NOMO-1 (cell line): ENCODE data around the gene MLLT10.

Source experiments
- DNase-seq, 2 experiments: peaks; one replicate each; lab custom pipeline; 2025; ENCODE audit not compliant: unreplicated experiment in 2 of 2; lab: John Stamatoyannopoulos, UW

The MLLT10 gene

DNA sequence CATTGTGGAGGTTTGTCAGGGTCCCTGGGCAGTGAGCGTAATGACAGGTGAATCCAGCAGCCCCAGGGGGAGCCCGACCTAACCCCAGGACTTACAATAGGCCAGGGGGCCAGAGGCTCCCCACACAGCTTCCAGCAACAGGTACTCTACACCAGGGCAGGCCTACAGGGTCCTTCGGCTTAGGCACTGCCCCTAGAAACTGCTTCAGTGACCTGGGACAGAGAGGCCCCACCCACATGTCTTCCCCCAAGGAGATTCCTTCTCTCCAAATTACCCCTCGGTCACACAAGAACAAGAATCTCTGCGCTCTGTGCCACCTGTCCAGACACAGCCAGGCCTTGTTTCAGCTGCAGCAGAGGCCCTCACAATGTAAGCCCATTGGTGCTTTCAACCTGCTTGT lies 32.9 kb upstream of the MLLT10 start:
- DNase-seq: no peak

- peak in 1 of 2 experiments; percentile 51 for DNase-seq
These were observed 32.2 kb upstream of the MLLT10 start for GRCh38 chr10:21501731-21502347.

DNA sequence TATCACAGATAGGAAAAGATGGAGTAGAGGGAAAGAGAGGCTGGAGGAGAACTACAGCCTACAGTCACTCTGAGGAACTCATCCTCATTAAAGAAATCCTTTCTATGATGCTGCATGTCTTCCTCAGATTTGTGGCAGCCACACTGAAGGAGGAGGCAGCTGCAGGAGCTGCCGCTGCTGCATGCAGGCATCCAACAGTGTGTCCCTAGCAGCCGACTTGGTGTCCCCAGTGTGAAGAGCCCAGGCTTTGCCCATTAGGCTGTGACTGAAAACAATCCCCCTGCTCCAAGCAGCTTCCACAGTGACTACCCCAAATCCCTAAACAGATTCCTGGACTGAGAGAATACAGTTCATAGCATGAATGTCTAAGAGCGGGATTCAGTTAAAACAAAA lies 31.7 kb upstream of the MLLT10 start:
- no peak for DNase-seq

GRCh38 chr10:21503542-21503941 lies 30.5 kb upstream of the MLLT10 start:
- DNase-seq: no peak

DNA sequence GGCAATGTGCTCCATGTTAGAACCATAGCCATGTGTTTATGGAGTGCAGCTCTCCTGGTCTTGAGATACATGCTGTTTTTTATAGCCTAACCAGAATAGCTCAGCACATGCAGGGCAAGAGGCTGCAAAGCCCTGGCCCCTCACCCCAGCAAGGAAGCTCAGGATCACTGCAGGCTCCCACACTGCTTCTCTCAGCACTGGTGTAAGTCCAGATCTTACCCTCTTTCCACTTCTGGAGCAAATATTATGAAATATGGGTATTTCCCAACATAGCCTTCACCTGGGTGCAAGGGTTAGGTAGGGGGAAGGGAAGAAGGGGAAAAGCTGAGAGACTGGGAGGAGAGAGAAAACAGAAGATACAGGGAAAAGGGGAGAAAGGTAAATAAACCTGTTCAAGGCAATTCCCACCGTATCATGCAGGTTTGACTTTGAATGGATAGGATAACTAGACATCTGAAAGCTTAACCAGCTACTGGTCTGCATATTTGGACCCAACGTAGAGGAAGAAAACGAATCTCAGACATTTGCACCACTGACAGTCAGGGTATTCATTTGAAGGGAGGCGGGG lies 28.2 kb upstream of the MLLT10 start:
- DNase-seq: no peak

DNA sequence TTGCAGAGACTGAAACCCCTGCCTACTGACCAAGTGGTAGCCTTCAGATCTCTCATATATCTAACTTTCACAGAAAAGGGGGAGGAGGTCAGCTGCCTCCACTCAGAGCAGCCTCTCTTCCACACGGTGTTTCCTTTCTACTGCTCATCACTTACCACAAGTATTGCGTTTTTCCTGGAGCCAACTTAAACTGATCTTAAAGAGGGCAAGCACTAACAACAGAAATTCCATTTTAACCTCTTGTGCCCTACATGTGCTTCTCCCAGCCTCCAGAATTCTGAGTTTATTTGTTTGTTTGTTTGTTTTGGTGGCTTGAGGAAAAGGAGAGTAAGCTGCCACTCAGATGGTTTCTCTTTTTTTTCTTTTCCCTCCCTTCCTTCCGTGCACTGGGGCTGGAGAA lies 27.7 kb upstream of the MLLT10 start:
- DNase-seq: peak in 1 of 2 experiments; percentile 83

DNA sequence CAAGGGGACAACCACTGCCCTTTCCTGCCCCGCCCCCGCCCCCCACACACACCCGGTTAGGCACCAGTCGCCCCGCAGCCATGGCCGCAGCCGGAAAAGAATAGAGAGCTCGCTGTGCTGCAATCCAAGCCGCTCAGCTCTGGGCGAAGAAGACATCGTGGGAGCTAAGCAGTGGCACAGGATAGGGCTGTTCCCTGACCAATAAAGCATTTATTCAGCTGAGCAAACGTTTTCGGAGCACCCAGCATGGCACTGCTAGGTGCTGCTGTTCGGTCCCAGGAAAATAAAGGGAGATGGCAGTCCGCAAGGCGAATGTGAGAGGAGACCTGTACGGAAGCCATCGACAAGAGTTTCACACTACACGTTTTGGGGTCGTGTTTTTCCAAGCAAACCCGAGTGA lies 26.9 kb upstream of the MLLT10 start:
- DNase-seq: peak in 1 of 2 experiments; percentile 69

DNA sequence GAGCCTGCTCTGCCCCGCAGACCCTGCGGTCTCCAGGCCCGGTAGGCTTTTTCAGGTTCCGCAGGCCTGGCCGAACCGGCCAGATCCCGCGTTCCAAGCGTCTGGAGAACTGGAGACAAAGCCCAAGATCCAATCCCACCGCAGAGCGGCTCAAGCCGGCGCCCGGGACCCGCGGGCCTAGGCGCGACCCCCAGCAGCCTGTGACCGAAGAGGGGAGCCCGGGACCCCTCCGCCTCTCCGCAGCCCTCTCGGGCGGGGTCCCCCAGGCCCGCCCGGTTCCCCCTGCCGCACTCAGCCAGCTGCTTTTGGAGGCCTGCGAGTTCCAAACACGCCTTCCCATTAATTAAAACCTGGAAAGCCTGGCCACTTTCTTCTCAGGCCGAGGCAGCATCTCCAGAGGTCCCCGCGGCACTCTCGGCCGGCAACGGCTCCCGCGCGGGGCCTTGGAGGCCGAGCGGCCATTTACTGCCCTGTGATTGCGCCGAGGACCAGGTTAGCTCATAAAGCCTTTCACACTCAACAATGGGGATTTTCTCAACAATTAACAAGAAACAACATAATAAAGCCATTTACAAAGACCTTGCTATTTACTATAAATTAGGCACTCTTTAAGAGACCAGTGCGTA lies 25.2 kb upstream of the MLLT10 start:
- no peak for DNase-seq

DNA sequence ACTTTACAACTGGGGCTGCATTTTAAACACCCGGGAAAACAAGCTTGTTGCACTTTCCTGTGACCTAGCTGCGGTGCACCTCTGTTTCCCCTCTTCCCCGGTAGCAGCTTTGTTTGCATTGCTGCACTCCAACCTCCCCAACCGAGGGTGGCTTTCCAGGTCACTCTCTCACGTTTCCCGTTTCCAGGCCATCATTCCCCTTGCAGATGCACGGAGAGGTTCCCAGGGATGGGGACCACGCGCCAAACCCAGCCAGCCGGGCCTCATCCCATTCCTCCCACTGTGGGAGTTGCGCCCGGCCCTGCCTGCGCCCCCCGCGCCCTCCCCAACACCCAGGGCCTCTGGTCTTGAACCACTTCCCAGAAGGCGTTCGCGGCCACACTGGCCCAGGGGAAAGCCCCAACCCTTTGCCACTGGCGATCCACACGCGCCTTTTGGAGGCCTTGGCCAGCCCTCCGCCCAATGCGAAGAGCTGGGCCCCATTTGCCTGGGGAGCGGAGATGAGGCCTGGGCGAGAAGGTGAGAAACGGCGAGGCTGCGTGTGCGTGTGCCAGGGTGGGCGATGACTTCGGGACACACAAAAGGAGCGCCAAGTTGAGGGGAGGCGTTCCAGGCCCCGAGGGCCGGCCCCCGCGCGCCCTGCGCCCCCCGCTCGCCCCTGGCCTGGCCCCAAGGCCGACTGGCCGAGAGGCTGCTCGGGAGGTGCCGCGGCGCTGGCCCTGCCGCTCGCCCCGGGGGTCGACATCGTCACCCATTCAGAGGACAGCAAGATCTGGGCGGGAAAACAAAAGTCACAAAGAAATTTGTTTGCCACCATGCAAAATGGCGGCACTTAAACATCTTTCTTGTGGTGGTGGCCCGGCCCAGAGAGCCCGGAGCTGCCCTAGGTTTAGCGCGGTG lies 24.4 kb upstream of the MLLT10 start:
- DNase-seq: no peak

DNA sequence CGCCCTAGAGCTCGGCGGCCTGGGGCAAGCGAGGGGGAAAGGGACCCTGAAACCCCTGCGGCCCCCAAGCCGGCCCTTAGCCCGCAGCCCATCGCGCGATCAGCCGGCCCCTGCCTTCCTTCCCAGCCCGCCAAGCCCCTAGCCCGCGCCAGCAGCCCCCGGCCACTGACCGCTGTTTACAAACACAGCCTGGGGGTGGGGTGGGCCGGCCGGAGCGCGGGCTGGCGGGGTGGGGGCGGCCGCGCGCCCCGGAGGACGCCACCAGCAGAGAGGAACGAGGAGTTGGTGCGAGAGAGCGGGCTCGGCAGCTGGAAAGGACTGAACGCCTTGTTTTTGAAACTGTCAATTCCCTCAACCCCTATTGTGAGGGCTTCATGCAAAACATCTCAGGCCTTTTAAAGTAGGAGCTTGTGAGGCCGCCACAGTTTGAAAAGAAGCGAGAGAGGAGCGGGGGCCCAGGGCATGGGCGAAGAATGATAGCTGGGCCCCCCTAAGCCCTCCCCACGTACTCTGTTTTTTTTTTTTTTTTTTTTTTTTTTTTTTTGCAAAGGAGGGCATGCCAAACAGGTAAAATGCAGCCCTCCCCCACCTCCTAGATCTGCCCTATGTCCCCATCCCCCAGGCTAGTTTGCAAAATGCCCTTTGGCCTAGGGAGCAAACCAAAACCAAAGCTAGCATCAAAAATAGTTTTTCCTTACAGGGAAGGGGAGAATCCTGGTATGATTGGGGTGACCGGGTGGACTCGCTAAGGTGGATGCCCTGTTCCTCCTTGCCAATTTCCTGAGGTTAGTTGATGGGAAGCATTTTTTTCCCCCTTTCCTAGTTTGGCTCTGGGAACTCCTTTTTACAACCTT lies 23.6 kb upstream of the MLLT10 start:
- DNase-seq: peak in 1 of 2 experiments; percentile 64

GRCh38 chr10:21511095-21511570 lies 22.9 kb upstream of the MLLT10 start:
- DNase-seq: no peak

DNA sequence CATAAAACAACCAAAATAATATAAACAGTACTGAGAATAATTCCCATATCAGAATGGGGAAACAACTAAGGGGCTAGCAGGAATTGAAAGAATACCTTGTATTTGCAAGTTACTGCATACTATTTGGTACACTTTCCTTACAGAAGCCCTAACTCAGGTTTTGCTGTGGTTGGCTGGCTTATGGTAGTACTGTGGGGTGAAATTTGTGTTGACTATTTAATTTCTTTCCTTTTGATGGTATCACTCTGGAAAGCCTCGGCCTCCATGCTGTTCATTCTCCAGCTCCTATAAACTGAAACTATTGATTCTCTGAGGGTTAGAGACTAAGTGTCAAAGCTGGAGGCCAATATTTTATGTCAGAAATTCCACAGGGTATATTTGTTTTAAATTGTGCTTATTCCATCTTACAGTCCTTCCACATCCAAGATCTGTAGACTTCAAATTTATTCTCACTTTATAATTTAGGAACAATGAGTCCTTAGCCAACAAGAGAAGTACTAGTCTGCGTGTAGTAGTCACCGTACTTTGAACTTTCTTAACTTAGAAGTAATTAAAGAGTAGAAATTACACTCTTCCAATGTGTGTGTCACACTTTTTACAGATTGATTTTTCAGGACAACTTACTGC lies 22.0 kb upstream of the MLLT10 start:
- peak in 1 of 2 experiments; percentile 45 for DNase-seq

- no peak for DNase-seq
These were observed 21.2 kb upstream of the MLLT10 start for GRCh38 chr10:21512573-21513404.

GRCh38 chr10:21513405-21513788 lies 20.6 kb upstream of the MLLT10 start:
- no peak for DNase-seq

DNA sequence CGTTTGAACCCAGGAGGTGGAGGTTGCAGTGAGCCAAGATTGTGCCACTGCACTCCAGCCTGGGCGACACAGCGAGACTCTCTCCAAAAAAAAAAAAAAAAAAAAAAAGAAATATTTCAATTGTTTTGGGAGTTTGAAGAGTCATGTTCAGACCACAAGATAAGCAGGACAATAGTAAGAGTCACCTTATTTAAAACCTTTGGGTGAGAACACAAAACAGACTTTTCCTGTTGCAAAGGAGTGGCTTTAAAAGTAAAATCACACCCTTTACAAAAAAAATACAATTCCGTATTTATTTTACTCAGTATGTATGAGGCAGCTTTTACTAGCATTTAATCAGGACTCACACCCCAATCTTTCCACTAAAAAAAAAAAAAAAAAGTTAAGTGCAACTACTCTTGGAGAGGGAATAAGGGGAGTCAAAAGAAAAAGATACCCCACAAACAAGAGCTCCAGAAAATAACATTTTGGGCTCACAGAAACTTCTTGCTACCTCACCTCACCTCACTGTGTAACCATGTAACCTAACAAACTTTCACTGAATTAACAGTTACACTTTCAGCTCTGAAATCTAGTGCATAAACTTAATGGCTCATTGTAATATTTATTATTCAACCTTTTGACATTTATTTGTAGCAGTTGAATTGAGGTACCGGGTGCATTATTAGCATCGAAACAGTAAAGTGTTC lies 19.8 kb upstream of the MLLT10 start:
- DNase-seq: no peak

DNA sequence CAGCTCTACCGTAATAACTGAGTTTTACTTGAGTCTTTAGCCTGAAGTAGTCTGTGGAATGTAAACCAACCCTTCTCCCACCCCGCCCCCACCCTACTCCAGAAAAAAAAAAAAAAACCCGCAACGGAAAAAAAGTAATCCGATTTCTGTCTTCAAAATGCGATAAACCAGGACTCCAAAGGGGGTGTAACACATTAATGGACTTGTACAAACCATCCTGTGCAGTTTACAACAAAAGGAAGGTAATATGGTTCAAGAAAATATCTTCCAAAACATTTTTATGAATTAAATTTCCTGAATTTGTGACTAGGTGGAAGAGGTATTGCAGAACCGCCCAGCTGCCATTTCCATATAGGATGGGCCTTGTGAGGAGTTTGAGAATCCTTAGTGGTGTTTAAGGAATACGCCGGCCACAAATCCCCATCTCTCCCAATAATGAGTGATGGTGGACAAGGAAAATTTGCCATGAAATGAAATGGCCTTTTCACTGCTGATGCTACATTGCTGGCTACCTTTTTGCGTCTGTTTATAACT lies 19.1 kb upstream of the MLLT10 start:
- DNase-seq: no peak

DNA sequence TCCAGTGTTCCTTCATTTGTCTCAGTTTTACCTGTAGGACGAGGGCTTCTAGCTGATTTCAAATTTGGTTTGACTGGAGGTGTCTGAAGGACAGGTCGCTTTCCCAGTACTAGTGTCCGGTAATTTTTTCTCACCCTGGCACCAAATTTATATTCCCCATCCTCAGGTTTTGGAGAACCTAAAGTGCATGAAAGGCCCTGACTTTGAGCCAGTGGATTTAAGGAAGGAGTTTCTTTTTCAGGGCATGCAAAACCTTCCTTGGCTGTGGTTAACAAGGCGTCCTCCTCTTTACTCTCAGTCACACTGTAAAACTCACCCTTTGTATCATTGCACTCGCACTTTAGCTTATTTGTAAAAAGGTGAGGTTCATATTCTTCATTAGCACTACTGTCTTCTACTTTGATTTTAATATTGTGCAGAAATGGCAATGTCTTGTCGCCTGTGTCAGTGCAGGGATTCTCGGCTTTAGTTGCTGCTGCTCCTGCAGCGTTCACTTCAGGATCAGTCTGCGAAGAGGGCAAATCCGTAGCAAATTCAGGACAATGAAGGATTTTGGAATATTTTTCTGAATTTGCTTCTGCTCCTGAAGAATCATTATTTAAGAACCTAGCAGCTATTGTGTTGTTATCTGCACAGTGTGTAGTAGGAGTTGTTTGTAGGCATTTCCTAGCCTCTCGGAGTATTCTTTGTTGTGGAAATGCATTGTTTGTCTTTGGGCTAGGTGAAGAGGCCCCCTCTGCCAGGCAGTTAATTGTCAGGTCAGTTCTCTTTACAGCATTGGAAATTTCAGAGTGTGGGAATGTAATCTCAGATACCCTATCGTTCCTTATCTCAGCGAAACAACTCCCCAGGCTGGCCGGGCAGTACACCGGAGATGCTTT lies 18.4 kb upstream of the MLLT10 start:
- no peak for DNase-seq
